IPS DF 4.7 (cell line): Measurements from ENCODE around the gene VWCE.

Source experiments
- DNase-seq: peaks from one replicate; pipeline ENCODE4 v3.0.0-alpha.2; 2013; ENCODE audit warnings: low spot score; ENCODE audit errors: extremely low read depth

VWCE gene, protein sequence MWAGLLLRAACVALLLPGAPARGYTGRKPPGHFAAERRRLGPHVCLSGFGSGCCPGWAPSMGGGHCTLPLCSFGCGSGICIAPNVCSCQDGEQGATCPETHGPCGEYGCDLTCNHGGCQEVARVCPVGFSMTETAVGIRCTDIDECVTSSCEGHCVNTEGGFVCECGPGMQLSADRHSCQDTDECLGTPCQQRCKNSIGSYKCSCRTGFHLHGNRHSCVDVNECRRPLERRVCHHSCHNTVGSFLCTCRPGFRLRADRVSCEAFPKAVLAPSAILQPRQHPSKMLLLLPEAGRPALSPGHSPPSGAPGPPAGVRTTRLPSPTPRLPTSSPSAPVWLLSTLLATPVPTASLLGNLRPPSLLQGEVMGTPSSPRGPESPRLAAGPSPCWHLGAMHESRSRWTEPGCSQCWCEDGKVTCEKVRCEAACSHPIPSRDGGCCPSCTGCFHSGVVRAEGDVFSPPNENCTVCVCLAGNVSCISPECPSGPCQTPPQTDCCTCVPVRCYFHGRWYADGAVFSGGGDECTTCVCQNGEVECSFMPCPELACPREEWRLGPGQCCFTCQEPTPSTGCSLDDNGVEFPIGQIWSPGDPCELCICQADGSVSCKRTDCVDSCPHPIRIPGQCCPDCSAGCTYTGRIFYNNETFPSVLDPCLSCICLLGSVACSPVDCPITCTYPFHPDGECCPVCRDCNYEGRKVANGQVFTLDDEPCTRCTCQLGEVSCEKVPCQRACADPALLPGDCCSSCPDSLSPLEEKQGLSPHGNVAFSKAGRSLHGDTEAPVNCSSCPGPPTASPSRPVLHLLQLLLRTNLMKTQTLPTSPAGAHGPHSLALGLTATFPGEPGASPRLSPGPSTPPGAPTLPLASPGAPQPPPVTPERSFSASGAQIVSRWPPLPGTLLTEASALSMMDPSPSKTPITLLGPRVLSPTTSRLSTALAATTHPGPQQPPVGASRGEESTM

DNA sequence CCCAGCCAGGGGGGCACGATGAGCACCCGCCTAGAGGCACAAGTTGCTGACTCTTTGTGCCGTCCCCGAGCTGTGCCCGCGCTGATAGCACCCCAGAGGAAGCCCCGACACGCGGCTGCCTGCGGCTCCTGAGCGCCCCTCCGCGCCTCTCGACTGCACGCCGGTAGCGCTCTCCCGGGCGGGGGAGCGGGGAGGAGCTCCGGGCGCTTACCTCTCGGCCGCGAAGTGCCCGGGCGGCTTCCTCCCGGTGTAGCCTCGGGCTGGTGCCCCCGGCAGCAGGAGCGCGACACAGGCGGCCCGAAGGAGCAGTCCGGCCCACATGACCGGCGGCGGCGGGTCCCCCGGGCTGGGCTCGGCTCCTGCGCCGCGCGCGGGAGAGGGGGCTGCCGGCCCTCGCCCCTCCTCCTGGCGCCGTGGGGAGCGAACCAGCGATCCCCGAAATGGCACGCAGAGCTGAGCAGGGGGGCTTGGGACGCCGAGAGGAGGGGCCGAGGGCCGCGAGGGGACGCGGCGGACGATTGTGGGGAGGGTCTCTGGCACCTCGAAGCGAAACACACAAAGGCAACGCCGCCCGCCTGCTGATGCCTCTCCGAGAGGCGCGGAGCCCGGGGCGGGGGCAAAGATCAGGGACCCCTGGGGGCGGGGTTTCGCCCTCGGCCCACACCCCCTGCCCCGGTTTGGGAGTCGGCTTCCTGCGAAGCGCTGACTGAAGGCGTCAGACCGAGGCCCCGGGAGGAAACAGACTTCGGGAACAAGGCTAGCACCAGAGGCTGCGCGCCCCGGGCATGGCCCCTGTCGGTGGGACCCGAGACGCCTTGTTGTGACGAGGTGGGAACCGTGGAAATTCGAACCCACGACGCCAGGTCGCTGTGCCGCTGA, at the start of gene VWCE:
TSS of gene VWCE (minus strand) at position 600 of the 879 bp plus-strand sequence. CDS start at position 321, 279 bp downstream.
- no peak for DNase-seq

DNA sequence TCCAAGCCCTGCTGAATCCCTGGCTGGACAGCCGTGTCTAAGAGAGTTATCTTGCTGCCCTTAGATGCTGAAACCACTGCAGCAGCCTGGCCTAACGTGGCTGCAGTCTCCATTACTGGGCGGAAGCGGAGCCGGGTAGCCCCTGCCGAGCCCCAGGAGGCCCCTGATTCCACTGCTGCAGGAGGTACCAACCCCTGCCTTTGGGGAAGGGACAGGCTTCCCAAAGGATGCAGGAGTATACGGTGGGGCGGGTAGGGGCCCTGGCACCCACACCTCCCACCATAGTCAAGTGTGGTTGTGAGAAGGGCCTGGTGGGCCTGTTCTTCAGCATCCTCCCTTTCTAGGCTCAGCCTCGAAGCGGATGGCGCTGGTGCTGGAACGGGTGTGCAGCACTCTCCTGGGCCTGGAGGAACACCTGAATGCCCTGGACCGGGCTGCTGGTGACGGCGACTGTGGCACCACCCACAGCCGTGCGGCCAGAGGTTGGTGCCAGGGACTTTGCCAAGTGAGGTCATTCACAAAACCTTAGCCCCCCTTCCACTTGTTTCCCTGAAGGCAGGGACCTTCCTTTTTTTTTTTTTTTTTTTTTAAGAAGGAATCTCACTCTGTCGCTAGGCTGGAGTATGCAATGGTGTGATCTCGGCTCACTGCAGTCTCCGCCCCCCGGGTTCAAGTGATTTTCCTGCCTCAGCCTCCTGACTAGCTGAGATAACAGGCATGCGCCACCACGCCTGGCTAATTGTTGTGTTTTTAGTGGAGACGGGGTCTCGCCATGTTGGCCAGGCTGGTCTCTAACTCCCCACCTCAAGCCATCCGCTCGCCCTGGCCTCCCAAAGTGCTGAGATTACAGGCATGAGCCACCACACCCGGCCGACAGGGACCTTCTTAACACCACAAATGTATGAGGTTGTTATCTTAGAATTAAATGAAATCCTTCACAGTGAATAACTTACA, 49.0 kb upstream of the VWCE start:
- no peak for DNase-seq

DNA sequence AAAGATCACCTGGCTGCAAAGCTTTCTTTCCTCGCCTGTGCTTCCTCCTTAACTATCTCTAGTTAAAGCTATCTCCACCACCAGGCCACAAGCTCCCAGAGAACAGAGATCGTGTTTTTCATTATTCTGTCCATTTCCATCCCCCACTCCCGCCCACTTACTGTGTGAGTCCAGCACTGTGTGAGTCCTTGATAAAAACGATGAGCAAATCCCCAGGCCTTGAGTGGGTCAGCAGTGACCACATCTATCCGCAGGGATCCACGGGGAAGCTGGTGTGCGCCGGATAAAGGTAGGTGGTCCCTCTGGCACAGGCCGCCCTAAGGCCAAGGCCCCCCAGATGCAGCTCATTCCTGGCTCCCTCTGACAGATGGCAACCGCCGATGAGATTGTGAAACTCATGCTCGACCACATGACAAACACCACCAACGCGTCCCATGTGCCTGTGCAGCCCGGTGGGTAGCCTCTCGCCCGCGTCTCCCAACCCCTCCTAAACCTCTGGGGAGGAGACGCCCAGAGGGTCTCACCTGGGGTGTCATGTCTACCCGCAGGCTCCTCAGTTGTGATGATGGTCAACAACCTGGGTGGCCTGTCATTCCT, 47.2 kb upstream of the VWCE start:
- DNase-seq, result no peak

DNA sequence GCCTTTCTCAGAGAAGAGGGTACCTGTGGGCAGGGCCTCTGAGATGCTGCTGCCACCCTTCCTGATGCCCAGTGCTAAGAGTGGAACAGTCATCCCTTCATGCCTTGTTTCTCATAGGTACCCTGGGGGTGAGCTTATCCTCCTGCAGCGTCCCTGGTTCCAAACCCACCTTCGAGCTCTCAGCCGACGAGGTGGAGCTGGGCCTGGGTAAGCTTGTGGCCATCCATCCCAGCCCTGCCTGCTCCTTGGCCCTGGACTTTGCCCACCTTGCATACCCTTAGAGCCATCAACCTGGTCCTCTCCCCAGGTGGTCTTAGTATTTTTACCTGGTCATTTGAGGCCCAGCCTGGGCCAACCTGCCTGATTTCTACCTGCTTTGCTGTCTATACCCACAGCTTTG, 46.6 kb upstream of the VWCE start:
- DNase-seq, result no peak

DNA sequence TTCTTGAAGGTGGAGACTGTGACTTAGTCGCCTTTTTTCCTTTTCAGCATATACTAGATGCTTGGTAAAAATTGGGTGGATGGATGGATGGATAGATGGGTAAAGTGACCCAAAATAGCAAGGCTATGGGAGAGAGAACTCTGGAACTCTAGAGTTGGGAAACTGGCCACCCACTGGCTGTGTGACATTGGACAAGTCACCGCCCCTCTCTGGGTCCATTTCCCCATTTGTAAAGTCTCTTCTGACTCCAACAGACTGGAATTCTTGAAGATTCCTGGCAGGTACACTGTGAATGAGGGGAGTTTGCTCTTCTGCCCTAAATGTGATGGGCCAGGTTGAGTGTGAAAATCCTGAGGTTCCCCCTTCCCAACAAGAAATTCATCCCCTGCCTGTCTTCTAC, 45.9 kb upstream of the VWCE start:
- no peak for DNase-seq

DNA sequence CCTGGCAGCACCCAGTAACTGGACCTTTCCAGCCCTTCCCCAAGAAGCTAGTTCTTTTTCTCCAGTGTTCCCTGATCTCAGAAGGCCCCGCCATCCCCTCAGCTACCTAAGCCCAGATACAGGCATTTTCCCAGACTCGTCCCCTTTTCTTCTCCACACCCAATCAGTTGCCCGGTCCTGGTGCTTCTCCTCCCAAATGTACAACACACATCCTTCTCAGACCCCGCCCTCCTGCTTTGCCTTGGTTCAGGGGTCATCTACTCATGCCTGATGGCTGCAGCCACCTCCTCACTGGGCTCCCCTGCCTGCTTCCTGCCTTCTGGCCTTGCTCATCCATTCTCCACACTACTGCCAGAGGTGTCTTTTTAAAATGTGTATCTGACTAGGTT, 44.4 kb upstream of the VWCE start:
- DNase-seq, result no peak

DNA sequence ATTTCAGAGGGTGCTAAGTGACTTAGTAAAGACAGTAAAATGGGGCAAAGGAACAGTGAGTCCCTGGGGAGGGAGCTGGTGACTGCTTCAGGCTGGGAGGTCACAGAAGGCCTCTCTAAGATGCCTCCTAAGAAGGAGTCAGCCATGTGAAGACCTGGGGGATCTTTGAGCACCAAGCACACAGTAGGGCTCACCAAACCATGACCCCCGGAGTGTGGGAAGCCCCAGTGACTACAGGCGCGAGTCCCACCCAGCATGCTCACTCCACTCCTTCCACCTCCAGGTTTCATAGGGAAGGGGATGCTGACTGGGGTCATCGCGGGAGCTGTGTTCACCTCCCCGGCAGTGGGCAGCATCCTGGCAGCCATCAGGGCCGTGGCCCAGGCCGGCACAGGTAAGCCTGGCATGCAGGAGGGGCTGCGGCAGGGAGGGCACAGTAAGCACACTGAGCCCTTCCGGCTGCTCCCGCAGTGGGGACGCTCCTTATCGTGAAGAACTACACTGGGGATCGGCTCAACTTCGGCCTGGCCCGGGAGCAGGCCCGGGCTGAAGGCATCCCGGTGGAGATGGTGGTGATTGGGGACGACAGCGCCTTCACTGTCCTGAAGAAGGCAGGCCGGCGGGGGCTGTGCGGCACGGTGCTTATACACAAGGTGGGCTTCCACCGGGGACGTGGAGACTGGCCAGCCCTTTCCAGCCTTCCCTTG, 43.8 kb upstream of the VWCE start:
- DNase-seq, result no peak

DNA sequence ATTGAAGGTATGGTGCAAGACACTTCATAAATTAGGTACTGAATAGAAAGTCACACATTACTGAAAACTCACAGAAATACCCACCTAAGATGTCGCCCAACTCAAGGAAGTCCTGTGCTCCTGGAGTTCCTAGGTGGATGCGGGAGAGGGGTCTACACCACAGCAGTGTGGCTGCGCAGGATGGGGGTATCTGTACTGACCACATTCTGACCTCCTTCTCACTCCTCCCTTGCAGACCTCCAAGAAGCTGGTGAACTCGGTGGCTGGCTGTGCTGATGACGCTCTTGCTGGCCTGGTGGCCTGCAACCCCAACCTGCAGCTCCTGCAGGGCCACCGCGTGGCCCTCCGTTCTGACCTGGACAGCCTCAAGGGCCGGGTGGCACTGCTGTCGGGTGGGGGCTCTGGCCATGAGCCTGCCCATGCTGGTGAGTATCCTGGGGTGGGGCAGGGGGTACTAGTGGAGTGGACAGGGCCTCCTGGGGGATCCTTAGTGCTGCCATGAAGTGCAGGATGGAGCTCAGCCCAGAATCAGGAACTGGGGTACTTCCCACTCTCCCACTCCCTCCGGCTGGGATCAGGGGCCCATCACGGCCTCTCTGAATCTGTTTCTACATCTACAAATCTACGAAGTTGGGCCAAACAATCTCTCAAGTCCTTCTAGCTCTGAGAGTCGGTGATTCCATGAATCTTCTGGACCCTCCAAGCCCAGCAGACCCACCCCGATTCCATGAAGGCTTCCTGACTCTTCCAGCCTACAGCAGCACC, 42.8 kb upstream of the VWCE start:
- no peak for DNase-seq

DNA sequence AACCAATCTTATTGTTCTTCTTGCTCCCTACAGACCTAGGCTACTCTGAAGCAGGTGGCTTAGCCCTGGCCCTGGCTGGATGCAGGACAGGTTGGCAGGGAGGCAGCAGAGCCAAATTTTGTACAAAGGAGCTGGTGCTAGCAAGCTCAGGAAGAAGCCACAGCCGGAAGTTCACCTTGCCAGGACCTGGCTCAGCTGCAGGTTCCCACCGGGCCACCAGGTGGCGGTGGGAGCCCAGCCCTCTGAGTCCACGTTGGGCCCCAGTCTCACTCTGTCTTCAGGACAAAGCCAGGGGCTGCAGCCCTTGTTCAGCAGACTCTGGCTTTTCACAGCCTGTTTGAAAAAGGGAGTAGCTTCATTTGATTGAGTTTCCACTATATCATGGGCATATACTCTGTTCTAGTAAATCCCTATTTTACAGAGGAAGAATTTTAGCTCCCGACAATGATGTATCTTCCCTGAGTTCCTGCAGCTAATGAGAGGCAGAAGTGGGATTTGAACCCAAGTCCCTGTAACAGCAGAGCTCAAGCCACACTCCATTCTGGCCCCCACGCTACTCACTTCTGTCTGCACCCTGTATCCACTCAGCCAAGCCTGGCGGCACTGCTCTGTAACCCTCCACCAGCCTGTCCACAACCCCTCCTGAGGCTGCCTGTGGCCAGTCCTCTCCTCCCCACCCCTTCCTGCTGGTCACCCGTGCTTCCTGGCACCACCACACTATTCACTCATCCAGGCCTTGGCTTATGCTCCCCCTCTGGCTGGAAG, 41.2 kb upstream of the VWCE start:
- DNase-seq, result peak; percentile 82

DNA sequence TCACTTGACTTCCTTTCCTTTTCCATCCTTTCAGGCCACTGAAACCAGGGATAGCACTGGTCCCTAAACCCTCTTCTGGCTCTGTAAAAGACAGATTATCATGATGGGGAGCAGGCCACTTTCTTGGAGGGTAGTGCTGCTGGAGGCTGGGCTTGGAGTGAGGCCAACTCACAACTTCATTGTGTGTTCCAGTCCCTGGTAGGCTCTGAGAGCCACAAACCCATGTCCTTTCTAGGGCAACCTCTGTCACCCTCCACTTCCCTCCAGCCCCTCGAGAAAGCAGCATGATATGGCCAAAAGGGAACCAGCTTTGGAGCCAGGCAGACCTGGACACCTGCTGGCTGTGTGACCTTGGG, 40.2 kb upstream of the VWCE start:
- DNase-seq, result no peak

DNA sequence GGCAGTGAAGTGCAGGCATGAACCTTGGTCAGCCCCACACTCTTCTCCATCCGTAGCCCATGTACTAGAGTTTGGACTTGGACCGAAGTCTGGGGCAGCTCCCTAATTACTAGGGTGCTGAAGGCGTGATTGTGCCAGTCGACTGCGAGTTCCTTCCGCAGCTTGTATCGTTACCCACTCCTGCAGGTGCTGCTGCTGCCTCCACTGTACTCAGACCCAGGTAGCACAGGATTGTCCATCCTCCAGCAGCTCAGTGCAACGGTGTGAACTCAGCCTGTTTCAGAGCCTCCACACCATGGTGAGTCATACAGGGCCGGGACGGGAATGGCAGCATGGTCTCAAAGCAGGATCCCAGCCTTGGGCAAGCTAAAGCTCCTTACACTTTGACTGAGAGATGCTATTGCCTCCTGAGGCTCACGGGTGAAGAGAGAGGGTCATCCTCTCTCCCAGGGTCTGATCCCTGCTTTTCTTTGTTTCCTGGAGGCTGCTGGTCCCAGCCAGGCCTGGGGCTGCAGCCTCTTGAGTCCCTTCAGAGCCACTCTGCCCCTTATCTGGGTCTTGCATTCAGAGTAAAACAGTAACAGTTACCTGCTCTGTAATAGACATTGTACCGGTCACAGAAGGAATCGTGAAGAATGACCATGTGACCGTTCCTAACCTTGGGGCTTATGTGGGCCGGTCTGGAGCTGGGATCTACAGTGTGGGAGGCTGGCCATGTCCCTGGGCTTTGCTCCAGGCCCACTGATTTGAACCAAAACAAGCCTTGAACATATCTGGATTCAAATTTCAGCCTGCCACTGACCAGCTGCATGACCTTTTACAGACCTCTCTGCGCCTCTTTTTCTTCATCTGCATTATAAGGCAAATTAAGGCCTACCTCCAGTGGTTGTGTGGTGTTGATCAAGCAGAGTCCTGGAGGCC, 39.6 kb upstream of the VWCE start:
- no peak for DNase-seq

DNA sequence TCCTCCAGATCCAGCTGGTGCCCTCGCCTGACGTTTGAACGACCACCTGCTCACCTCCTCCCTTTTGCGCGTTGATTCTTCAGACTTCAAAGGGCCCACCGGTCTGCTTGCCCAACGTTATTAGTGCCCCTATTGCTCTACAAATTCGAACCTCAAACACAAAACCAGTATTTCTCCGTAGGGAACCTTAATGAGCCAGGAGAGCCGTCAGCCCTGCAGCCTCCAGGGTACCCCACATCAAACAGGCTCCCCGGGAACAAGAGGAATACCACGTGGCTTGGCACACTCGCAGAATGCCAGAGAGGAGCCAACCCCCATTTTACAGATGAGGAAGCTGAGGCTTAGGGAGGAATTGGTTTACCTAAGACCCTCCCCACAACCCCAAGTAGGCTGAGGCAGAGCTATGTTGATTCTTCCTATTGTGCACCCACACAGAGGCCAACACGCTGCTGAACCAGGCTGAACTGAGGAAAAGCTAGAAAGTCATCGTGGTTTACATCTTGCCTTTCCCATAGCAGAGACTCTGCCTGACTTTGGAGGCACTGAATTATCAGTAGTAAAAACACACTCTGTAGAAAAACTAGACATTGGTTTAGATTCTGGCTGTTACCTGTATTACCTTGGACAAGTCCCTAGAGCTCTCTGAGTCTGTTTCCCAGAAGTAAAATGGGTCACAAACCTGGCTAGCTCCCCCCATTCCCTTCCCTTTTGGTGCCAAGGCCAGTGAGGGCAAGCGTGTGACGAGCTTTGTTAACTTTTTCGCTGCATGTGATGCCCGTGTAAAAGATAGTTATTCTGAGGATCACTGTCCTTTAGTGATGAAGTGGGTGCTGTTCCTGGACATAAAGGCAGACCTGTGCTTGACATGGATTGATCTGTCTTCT, 38.7 kb upstream of the VWCE start:
- DNase-seq, result no peak

DNA sequence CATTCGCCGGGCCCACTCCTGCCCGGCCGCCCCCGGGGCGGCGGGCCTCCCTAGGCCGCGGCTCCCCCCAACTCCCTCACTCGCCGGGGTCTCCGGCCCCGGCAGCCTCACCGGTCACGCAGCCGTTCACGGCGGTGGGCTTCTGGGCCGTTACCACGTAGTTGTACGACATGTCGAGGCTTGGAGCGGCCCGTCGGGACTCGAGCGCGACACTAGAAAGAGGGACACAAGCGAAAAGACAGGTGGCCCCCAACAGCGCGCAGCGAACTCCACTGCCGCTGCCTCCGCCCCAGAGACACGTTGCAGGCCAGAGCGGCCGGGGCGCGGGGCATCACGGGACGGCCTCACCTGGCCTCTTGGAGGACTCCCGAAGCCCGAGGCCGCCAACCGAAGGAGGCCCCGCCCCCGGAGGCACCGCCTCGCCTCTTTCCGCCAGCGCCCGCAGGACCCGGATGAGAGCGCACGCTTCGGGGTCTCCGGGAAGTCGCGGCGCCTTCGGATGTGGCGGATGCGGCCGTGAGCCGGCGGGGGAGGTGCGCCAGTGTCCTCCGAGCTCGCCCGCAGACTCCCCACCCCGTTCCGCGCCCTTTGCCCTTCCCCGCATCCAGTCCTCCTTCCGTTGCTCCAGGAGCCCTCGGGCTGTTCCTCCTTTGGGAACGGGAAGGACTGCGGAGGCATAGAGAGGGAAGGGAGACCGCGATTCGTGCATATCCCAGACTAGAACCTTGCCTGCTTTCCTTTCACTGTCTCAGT, 37.9 kb upstream of the VWCE start, which contains the start of the genes DDB1 and TKFC:
TSS of gene DDB1 (minus strand) at position 309 of the 753 bp plus-strand sequence. CDS start at position 172, 137 bp downstream.
TSS of gene TKFC (plus strand) at position 432 of the 753 bp plus-strand sequence. CDS start 1,501 bp downstream, outside the sequence.
- DNase-seq, result peak; percentile 83

DNA sequence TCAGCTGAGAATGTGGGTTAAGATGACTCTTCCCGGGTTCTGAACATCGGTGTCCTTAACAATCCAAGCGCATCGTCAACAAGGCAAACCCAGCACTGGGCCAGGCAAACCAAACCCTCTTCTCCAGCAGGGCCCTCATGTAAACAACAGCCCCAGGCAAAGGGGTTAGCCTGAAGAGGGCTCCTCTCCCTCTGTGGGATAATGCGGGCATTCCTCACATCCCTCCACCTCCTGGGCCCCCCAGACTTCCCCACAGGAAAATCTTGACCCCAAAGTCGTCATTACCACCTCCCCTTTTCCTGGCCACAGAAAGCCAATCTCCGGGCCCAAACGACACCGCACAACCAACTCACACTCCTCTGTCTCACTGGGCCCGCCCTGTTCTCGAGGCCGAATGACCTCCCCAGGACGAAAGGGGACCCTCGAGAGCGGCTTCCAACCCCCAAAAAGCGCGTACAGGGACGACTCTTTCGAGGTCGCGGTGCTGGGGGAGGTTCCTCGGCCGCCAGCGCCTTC, 37.2 kb upstream of the VWCE start:
- DNase-seq, result no peak
